ENCODE results near the gene DISP1. TPM values are rescaled to one million over a fixed set of nuclear protein-coding genes. Genes with fewer than 3 reads are reported as not detected.
A peak's percentile ranks its signal among the peaks of the same experiment; 100 is the strongest.

The DISP1 gene
- polyA plus RNA-seq, 4 donors = 2.3 to 7.5 (median 3.3) TPM

GRCh38 chr1:222790520-222790919, 24.3 kb upstream of the DISP1 start:
- no peak for FAIRE-seq
- Histone ChIP-seq H3K27me3 (ENCODE audit: control insufficient read depth in 3 of 3, insufficient read depth in 3 of 3, low read length in 3 of 3) (no peaks in the 10 kb centered on the region), H3K36me3 (ENCODE audit: control insufficient read depth in 3 of 3, insufficient read depth in 2 of 3, low read depth in 1 of 3, low read length in 3 of 3) (no peaks in the 10 kb centered on the region), H3K4me1 (ENCODE audit: control insufficient read depth in 3 of 3, insufficient read depth in 2 of 3, low read depth in 1 of 3, low read length in 2 of 3) (peaks cover 0 to 3% (median 0%) of the 10 kb centered on the region in 3 donors), H3K27ac (ENCODE audit: low read depth in 1 of 3, low read length in 2 of 3) (no peak overlapping the region), H3K9me3 (ENCODE audit: control insufficient read depth in 2 of 2, insufficient read depth in 1 of 2, low read depth in 1 of 2, low read length in 1 of 2) (peaks cover 0 to 2% of the 10 kb centered on the region in 2 donors), H3K4me3 (ENCODE audit: low read depth in 1 of 3, low read length in 3 of 3) (no peak overlapping the region)
- no peak for DNase-seq
- 75 to 87% (median 78%) methylated on average over 4 of the region's 4 CpGs for WGBS, 3 donors

- Histone ChIP-seq H3K4me1 (ENCODE audit: control insufficient read depth in 3 of 3, insufficient read depth in 2 of 3, low read depth in 1 of 3, low read length in 2 of 3) (peaks cover 0 to 3% (median 0%) of the 10 kb centered on the region in 3 donors), H3K4me3 (ENCODE audit: low read depth in 1 of 3, low read length in 3 of 3) (no peak overlapping the region), H3K27me3 (ENCODE audit: control insufficient read depth in 3 of 3, insufficient read depth in 3 of 3, low read length in 3 of 3) (no peaks in the 10 kb centered on the region), H3K9me3 (ENCODE audit: control insufficient read depth in 2 of 2, insufficient read depth in 1 of 2, low read depth in 1 of 2, low read length in 1 of 2) (peaks cover 0 to 6% of the 10 kb centered on the region in 2 donors), H3K27ac (ENCODE audit: low read depth in 1 of 3, low read length in 2 of 3) (no peak overlapping the region), H3K36me3 (ENCODE audit: control insufficient read depth in 3 of 3, insufficient read depth in 2 of 3, low read depth in 1 of 3, low read length in 3 of 3) (no peaks in the 10 kb centered on the region)
- 52 to 61% (median 59%) methylated on average over 4 of the region's 4 CpGs for WGBS, 3 donors
- FAIRE-seq = no peak
- no peak for DNase-seq
Measured at GRCh38 chr1:222791006-222791710, 23.7 kb upstream of the DISP1 start.

GRCh38 chr1:222792744-222793143, 22.1 kb upstream of the DISP1 start:
- Histone ChIP-seq H3K27ac (ENCODE audit: low read depth in 1 of 3, low read length in 2 of 3) (no peak overlapping the region), H3K36me3 (ENCODE audit: control insufficient read depth in 3 of 3, insufficient read depth in 2 of 3, low read depth in 1 of 3, low read length in 3 of 3) (no peaks in the 10 kb centered on the region), H3K9me3 (ENCODE audit: control insufficient read depth in 2 of 2, insufficient read depth in 1 of 2, low read depth in 1 of 2, low read length in 1 of 2) (peaks cover 0 to 6% of the 10 kb centered on the region in 2 donors), H3K4me3 (ENCODE audit: low read depth in 1 of 3, low read length in 3 of 3) (no peak overlapping the region), H3K27me3 (ENCODE audit: control insufficient read depth in 3 of 3, insufficient read depth in 3 of 3, low read length in 3 of 3) (no peaks in the 10 kb centered on the region), H3K4me1 (ENCODE audit: control insufficient read depth in 3 of 3, insufficient read depth in 2 of 3, low read depth in 1 of 3, low read length in 2 of 3) (peaks cover 0 to 3% (median 0%) of the 10 kb centered on the region in 3 donors)
- DNase-seq (peak in 1 of 2 donors; percentile 28), FAIRE-seq (no peak)
- WGBS, 3 donors = 8 to 11% (median 9%) methylated on average over 2 of the region's 2 CpGs

- H3K9me3 ChIP-seq (ENCODE audit: control insufficient read depth in 2 of 2, insufficient read depth in 1 of 2, low read depth in 1 of 2, low read length in 1 of 2) = peaks cover 0 to 6% of the 10 kb centered on the region in 2 donors
- H3K36me3 ChIP-seq (ENCODE audit: control insufficient read depth in 3 of 3, insufficient read depth in 2 of 3, low read depth in 1 of 3, low read length in 3 of 3) = no peaks in the 10 kb centered on the region
- DNase-seq (peak in 1 of 2 donors; percentile 82), FAIRE-seq (no peak)
- H3K27me3 ChIP-seq (ENCODE audit: control insufficient read depth in 3 of 3, insufficient read depth in 3 of 3, low read length in 3 of 3) = no peaks in the 10 kb centered on the region
- H3K27ac ChIP-seq (ENCODE audit: low read depth in 1 of 3, low read length in 2 of 3) = no peak overlapping the region
- peaks cover 0 to 3% (median 0%) of the 10 kb centered on the region in 3 donors for H3K4me1 ChIP-seq (ENCODE audit: control insufficient read depth in 3 of 3, insufficient read depth in 2 of 3, low read depth in 1 of 3, low read length in 2 of 3)
- WGBS, 3 donors = 77 to 85% (median 81%) methylated on average over 6 of the region's 6 CpGs
- H3K4me3 ChIP-seq (ENCODE audit: low read depth in 1 of 3, low read length in 3 of 3) = no peak overlapping the region
Measured at GRCh38 chr1:222794656-222795474, 20.0 kb upstream of the DISP1 start.

- Histone ChIP-seq H3K27ac (ENCODE audit: low read depth in 1 of 3, low read length in 2 of 3) (no peak overlapping the region), H3K36me3 (ENCODE audit: control insufficient read depth in 3 of 3, insufficient read depth in 2 of 3, low read depth in 1 of 3, low read length in 3 of 3) (no peaks in the 10 kb centered on the region), H3K4me1 (ENCODE audit: control insufficient read depth in 3 of 3, insufficient read depth in 2 of 3, low read depth in 1 of 3, low read length in 2 of 3) (peaks cover 0 to 3% (median 0%) of the 10 kb centered on the region in 3 donors), H3K4me3 (ENCODE audit: low read depth in 1 of 3, low read length in 3 of 3) (no peak overlapping the region), H3K9me3 (ENCODE audit: control insufficient read depth in 2 of 2, insufficient read depth in 1 of 2, low read depth in 1 of 2, low read length in 1 of 2) (peaks cover 0 to 6% of the 10 kb centered on the region in 2 donors), H3K27me3 (ENCODE audit: control insufficient read depth in 3 of 3, insufficient read depth in 3 of 3, low read length in 3 of 3) (no peaks in the 10 kb centered on the region)
- FAIRE-seq (no peak), DNase-seq (no peak)
Measured at GRCh38 chr1:222798116-222798515, 16.7 kb upstream of the DISP1 start.

GRCh38 chr1:222798975-222799374, 15.9 kb upstream of the DISP1 start:
- DNase-seq (peak in 1 of 2 donors; percentile 32), FAIRE-seq (no peak)
- no peak overlapping the region for H3K27ac ChIP-seq (ENCODE audit: low read depth in 1 of 3, low read length in 2 of 3)
- peaks cover 0 to 3% (median 0%) of the 10 kb centered on the region in 3 donors for H3K4me1 ChIP-seq (ENCODE audit: control insufficient read depth in 3 of 3, insufficient read depth in 2 of 3, low read depth in 1 of 3, low read length in 2 of 3)
- 40 to 64% (median 50%) methylated on average over 4 of the region's 4 CpGs for WGBS, 3 donors
- H3K9me3 ChIP-seq (ENCODE audit: control insufficient read depth in 2 of 2, insufficient read depth in 1 of 2, low read depth in 1 of 2, low read length in 1 of 2) = peaks cover 0 to 6% of the 10 kb centered on the region in 2 donors
- no peaks in the 10 kb centered on the region for H3K27me3 ChIP-seq (ENCODE audit: control insufficient read depth in 3 of 3, insufficient read depth in 3 of 3, low read length in 3 of 3)
- H3K4me3 ChIP-seq (ENCODE audit: low read depth in 1 of 3, low read length in 3 of 3) = no peak overlapping the region
- no peaks in the 10 kb centered on the region for H3K36me3 ChIP-seq (ENCODE audit: control insufficient read depth in 3 of 3, insufficient read depth in 2 of 3, low read depth in 1 of 3, low read length in 3 of 3)

GRCh38 chr1:222801067-222801466, 13.8 kb upstream of the DISP1 start:
- 78 to 84% (median 82%) methylated on average over 4 of the region's 4 CpGs for WGBS, 3 donors
- H3K36me3 ChIP-seq (ENCODE audit: control insufficient read depth in 3 of 3, insufficient read depth in 2 of 3, low read depth in 1 of 3, low read length in 3 of 3) = no peaks in the 10 kb centered on the region
- H3K27me3 ChIP-seq (ENCODE audit: control insufficient read depth in 3 of 3, insufficient read depth in 3 of 3, low read length in 3 of 3) = no peaks in the 10 kb centered on the region
- no peak overlapping the region for H3K27ac ChIP-seq (ENCODE audit: low read depth in 1 of 3, low read length in 2 of 3)
- H3K4me1 ChIP-seq (ENCODE audit: control insufficient read depth in 3 of 3, insufficient read depth in 2 of 3, low read depth in 1 of 3, low read length in 2 of 3) = no peaks in the 10 kb centered on the region
- DNase-seq (no peak), FAIRE-seq (no peak)
- H3K9me3 ChIP-seq (ENCODE audit: control insufficient read depth in 2 of 2, insufficient read depth in 1 of 2, low read depth in 1 of 2, low read length in 1 of 2) = no peaks in the 10 kb centered on the region
- H3K4me3 ChIP-seq (ENCODE audit: low read depth in 1 of 3, low read length in 3 of 3) = no peak overlapping the region

- peak; percentile 63 to 72 for DNase-seq
- H3K9me3 ChIP-seq (ENCODE audit: control insufficient read depth in 2 of 2, insufficient read depth in 1 of 2, low read depth in 1 of 2, low read length in 1 of 2) = no peaks in the 10 kb centered on the region
- no peak for FAIRE-seq
- H3K27ac ChIP-seq (ENCODE audit: low read depth in 1 of 3, low read length in 2 of 3) = peak overlapping the region in 1 of 3 donors; percentile 15
- H3K4me1 ChIP-seq (ENCODE audit: control insufficient read depth in 3 of 3, insufficient read depth in 2 of 3, low read depth in 1 of 3, low read length in 2 of 3) = peaks cover 0 to 13% (median 3%) of the 10 kb centered on the region in 3 donors
- no peaks in the 10 kb centered on the region for H3K36me3 ChIP-seq (ENCODE audit: control insufficient read depth in 3 of 3, insufficient read depth in 2 of 3, low read depth in 1 of 3, low read length in 3 of 3)
- no peak overlapping the region for H3K4me3 ChIP-seq (ENCODE audit: low read depth in 1 of 3, low read length in 3 of 3)
- H3K27me3 ChIP-seq (ENCODE audit: control insufficient read depth in 3 of 3, insufficient read depth in 3 of 3, low read length in 3 of 3) = no peaks in the 10 kb centered on the region
- 34 to 67% (median 50%) methylated on average over 4 of the region's 4 CpGs for WGBS, 3 donors
Measured at GRCh38 chr1:222811671-222812070, 3.2 kb upstream of the DISP1 start.
